ENCODE measurements around the gene NOL4L. TPM values are rescaled to one million over a fixed set of nuclear protein-coding genes. Genes with fewer than 3 reads are reported as not detected.

NOL4L gene
- total RNA-seq, 1 experiment from 2014 or later, result 40.9 TPM

DNA sequence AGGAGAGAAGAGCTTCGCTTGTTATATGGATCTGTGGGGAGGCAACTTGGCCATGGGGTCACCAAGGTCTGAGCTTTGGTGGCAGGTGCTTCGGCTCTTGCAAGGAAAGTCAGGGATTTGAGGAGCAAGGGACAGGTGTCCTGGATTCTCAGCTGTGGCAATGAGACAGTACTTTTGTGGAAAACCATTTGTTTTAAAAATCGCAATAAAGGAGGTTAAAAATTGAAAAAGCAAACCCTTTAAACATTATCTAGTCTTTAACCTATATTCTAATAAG lies 64.3 kb downstream of the NOL4L start:
- H3K4me3 ChIP-seq, result no peak overlapping the region
- POLR2A ChIA-PET (ENCODE audit: unreplicated experiment), result no interaction called here
- no TSS peak for BruUV-seq (replicated peaks)

DNA sequence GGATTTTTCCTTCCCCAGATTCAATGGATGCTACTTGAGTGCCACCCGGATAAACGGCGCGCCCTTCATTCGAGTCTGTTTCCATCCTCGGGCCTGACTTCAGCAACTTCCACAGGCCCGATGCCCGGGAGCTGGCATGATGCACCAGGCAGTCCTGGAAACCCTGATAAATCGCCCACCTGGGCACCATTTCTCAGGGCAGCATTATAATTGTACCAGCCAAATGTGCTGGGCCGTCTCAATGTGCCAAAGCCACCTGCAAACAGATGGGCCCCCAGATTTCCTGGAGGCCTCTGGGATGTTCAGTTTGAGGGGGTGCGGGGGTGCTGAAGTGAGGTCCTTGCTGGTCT lies 65.8 kb downstream of the NOL4L start:
- H3K36me3 ChIP-seq (ENCODE audit: low read depth), result no peaks in the 10 kb centered on the region
- CTCF ChIA-PET, result no interaction called here
- no TSS peak for BruUV-seq (replicated peaks)
- no peaks in the 10 kb centered on the region for H3K9me2 ChIP-seq (ENCODE audit: insufficient read depth)
- no peaks in the 10 kb centered on the region for H3K79me2 ChIP-seq (ENCODE audit: low read depth)
- no peaks in the 10 kb centered on the region for H3K27me3 ChIP-seq (ENCODE audit: insufficient read depth, low read depth)
- no peaks in the 10 kb centered on the region; the same call in 1 of the 2 replicates for H4K20me1 ChIP-seq (ENCODE audit: insufficient read depth)
- no peak overlapping the region for H2AFZ ChIP-seq
- H3K4me2 ChIP-seq, result no peak overlapping the region
- H3K4me1 ChIP-seq (replicated peaks; ENCODE audit: insufficient read depth), result peaks cover 20% of the 10 kb centered on the region
- H3K4me3 ChIP-seq, result no peak overlapping the region
- TF ChIP-seq, protein P1, sequence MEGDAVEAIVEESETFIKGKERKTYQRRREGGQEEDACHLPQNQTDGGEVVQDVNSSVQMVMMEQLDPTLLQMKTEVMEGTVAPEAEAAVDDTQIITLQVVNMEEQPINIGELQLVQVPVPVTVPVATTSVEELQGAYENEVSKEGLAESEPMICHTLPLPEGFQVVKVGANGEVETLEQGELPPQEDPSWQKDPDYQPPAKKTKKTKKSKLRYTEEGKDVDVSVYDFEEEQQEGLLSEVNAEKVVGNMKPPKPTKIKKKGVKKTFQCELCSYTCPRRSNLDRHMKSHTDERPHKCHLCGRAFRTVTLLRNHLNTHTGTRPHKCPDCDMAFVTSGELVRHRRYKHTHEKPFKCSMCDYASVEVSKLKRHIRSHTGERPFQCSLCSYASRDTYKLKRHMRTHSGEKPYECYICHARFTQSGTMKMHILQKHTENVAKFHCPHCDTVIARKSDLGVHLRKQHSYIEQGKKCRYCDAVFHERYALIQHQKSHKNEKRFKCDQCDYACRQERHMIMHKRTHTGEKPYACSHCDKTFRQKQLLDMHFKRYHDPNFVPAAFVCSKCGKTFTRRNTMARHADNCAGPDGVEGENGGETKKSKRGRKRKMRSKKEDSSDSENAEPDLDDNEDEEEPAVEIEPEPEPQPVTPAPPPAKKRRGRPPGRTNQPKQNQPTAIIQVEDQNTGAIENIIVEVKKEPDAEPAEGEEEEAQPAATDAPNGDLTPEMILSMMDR (conservative IDR thresholded peaks at IDR 0.05), result no peak
- no peak for TF ChIP-seq EZH2 (IDR thresholded peaks at IDR 0.05; ENCODE audit: low read depth)
- no peak overlapping the region for H3K27ac ChIP-seq
- DNase-seq, result no peak
- H3F3A ChIP-seq (ENCODE audit: insufficient read depth, low read depth), result peaks cover 10% of the 10 kb centered on the region; the same call in 1 of the 2 replicates
- POLR2A ChIA-PET (ENCODE audit: unreplicated experiment), result no interaction called here
- no peaks in the 10 kb centered on the region for H3K9me3 ChIP-seq (ENCODE audit: insufficient read depth, low read depth)
- intact Hi-C loops (cut with micrococcal nuclease; ENCODE audit: unreplicated experiment), result no loop called here

More for the DNA sequence above, 64.3 kb downstream of the NOL4L start:
- intact Hi-C loops (cut with micrococcal nuclease; ENCODE audit: unreplicated experiment), result loop anchor here (1.0 to 5.0 kb wide), 3 partner anchors 132 to 364 kb away; no protein-coding TSS in a partner anchor
- Histone ChIP-seq H3F3A (ENCODE audit: insufficient read depth, low read depth) (peaks cover 10% of the 10 kb centered on the region; the same call in 1 of the 2 replicates), H3K4me2 (no peak overlapping the region), H3K27ac (no peak overlapping the region), H2AFZ (no peak overlapping the region), H3K79me2 (ENCODE audit: low read depth) (no peaks in the 10 kb centered on the region), H3K27me3 (ENCODE audit: insufficient read depth, low read depth) (no peaks in the 10 kb centered on the region), H3K36me3 (ENCODE audit: low read depth) (no peaks in the 10 kb centered on the region), H3K4me1 (replicated peaks; ENCODE audit: insufficient read depth) (peaks cover 20% of the 10 kb centered on the region), H4K20me1 (ENCODE audit: insufficient read depth) (no peaks in the 10 kb centered on the region; the same call in 1 of the 2 replicates), H3K9me2 (ENCODE audit: insufficient read depth) (no peaks in the 10 kb centered on the region), H3K9me3 (ENCODE audit: insufficient read depth, low read depth) (no peaks in the 10 kb centered on the region)
- DNase-seq, result no peak
- TF ChIP-seq, protein P1 (conservative IDR thresholded peaks at IDR 0.05), result no peak
- TF ChIP-seq EZH2 (IDR thresholded peaks at IDR 0.05; ENCODE audit: low read depth), result no peak
- CTCF ChIA-PET, result interaction anchor here (2.2 kb wide), 1 partner anchor 132 kb away, joined by 13 read pairs; no protein-coding TSS in a partner anchor

DNA sequence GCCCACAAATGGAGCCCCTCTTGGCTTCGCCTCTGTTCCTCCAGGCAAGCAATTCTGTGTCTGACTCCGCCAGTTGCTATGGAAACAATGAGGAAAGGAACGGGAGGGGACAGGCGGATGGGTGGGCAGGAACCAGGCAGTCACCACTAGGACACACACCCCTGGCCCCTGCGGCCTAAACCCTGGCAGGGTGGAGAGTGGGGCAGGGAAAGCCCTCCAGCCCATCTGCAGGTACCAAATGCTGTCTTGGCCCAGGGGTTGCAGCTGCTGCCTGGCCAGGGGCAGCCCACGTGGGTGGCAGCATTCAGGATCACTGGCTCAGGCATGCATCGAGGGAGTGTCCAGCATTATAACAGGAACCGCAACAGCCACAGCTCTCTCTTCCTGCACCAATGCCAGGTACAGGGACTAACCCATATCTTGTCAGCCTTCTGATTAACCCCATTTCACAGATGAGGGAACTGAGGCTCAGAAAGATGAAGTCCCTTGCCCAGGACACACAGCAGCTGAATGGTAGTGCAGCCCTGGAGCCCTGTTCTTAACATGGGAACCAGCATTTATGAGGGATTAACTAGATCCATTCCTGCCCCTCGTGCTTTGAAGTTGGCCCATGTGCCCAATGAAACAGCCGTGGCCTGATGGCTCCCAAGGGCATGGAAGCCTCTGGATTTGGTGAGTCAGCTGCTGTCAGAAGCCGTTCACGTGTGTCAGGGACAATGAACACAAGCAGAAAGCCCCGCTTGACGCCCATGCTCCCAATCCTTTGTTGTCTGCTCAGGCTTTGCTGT lies 66.3 kb downstream of the NOL4L start:
- TF ChIP-seq, protein P1 (conservative IDR thresholded peaks at IDR 0.05), result no peak
- no peak for TF ChIP-seq EZH2 (IDR thresholded peaks at IDR 0.05; ENCODE audit: low read depth)
- peaks cover 20% of the 10 kb centered on the region for H3K4me1 ChIP-seq (replicated peaks; ENCODE audit: insufficient read depth)
- ChIA-PET POLR2A (ENCODE audit: unreplicated experiment) (no interaction called here), CTCF (no interaction called here)
- no peaks in the 10 kb centered on the region; the same call in 1 of the 2 replicates for H4K20me1 ChIP-seq (ENCODE audit: insufficient read depth)
- H3K27me3 ChIP-seq (ENCODE audit: insufficient read depth, low read depth), result no peaks in the 10 kb centered on the region
- H2AFZ ChIP-seq, result no peak overlapping the region
- peaks cover 8% of the 10 kb centered on the region; the same call in 1 of the 2 replicates for H3F3A ChIP-seq (ENCODE audit: insufficient read depth, low read depth)
- H3K79me2 ChIP-seq (ENCODE audit: low read depth), result no peaks in the 10 kb centered on the region
- no peak overlapping the region for H3K4me2 ChIP-seq
- DNase-seq, result no peak
- H3K27ac ChIP-seq, result no peak overlapping the region
- H3K9me2 ChIP-seq (ENCODE audit: insufficient read depth), result no peaks in the 10 kb centered on the region
- no peaks in the 10 kb centered on the region for H3K36me3 ChIP-seq (ENCODE audit: low read depth)
- no peak overlapping the region for H3K4me3 ChIP-seq
- H3K9me3 ChIP-seq (ENCODE audit: insufficient read depth, low read depth), result no peaks in the 10 kb centered on the region
- intact Hi-C loops (cut with micrococcal nuclease; ENCODE audit: unreplicated experiment), result no loop called here
- no TSS peak for BruUV-seq (replicated peaks)
